H1 (cell line): ENCODE measurements around the gene RPP30. TPM values are rescaled to one million over a fixed set of nuclear protein-coding genes. Genes with fewer than 3 reads are reported as not detected.

Experiments used
- CTCF ChIA-PET: fragments of 300-600 bp; sonication (Branson Sonifier 250); formaldehyde crosslinking; loops from one replicate; lab custom pipeline; 2021; ENCODE audit not compliant: partially characterized antibody; lab: Charles Lee
- POLR2A ChIA-PET: fragments of 300-600 bp; sonication (Branson Sonifier 250); formaldehyde crosslinking; loops from one replicate; lab custom pipeline; 2021; ENCODE audit warnings: inconsistent platforms; ENCODE audit not compliant: partially characterized antibody; lab: Charles Lee
- DNase-seq, 2 experiments: peaks; one replicate each; pipeline versions ENCODE4 v3.0.0 to v3.0.0-alpha.2; 2010 to 2022; ENCODE audit warnings: low spot score in 2 of 2, low read depth in 1 of 2, mixed read lengths in 1 of 2
- FAIRE-seq: peaks from 2 replicates; lab custom pipeline; 2011; peaks lifted over from hg19 to GRCh38; lab: Jason Lieb, UNC
- H2AFZ ChIP-seq: 2 replicates; pipeline ENCODE4 v1.8.1; 2012; ENCODE audit warnings: low read length, inconsistent platforms
- H2AK5ac ChIP-seq: 2 replicates; pipeline ENCODE4 v1.6.1; 2013; ENCODE audit warnings: low read depth, low read length
- H2BK120ac ChIP-seq: replicated peaks from 2 replicates; pipeline ENCODE3; 2013; ENCODE audit warnings: low read depth, low read length, inconsistent platforms
- H2BK12ac ChIP-seq: 2 replicates; pipeline ENCODE4 v1.6.1; 2013; ENCODE audit warnings: low read depth, low read length
- H2BK15ac ChIP-seq: 2 replicates; pipeline ENCODE4 v1.6.1; 2013; ENCODE audit warnings: low read length
- H2BK20ac ChIP-seq: 2 replicates; pipeline ENCODE4 v1.6.1; 2013; ENCODE audit warnings: low read length
- H2BK5ac ChIP-seq: 2 replicates; pipeline ENCODE4 v1.6.1; 2013; ENCODE audit warnings: low read depth, low read length
- H3K14ac ChIP-seq: 2 replicates; pipeline ENCODE4 v1.6.1; 2013; ENCODE audit warnings: inconsistent platforms; ENCODE audit not compliant: insufficient read length
- H3K18ac ChIP-seq: 2 replicates; pipeline ENCODE4 v1.6.1; 2013; ENCODE audit warnings: low read length; ENCODE audit errors: extremely low read depth
- H3K23ac ChIP-seq: 2 replicates; pipeline ENCODE4 v1.6.1; 2013; ENCODE audit warnings: inconsistent platforms; ENCODE audit not compliant: insufficient read length
- H3K23me2 ChIP-seq: 2 replicates; pipeline ENCODE4 v1.6.1; 2013; ENCODE audit warnings: low read depth, low read length
- H3K27ac ChIP-seq: 2 replicates; pipeline ENCODE4 v1.6.1; 2011; ENCODE audit warnings: low read depth, low read length, inconsistent platforms
- H3K27me3 ChIP-seq, 4 experiments: replicated peaks in 1 of 4; 1 replicate in 1 of 4; 2 replicates in 3 of 4; pipeline versions ENCODE4 v1.6.1 to v1.8.1; 2011 to 2013; ENCODE audit warnings: low read length in 3 of 4, mild to moderate bottlenecking in 3 of 4, inconsistent platforms in 2 of 4, mixed read lengths in 2 of 4, moderate library complexity in 1 of 4; ENCODE audit not compliant: control insufficient read depth in 3 of 4, insufficient read depth in 3 of 4; ENCODE audit errors: extremely low read depth in 1 of 4
- H3K36me3 ChIP-seq, 4 experiments: 2 replicates each; pipeline versions ENCODE4 v1.6.1 to v1.8.1; 2011 to 2013; ENCODE audit warnings: mild to moderate bottlenecking in 4 of 4, low read length in 3 of 4, moderate library complexity in 2 of 4, control low read depth in 1 of 4, inconsistent platforms in 1 of 4; ENCODE audit not compliant: insufficient read depth in 4 of 4, control insufficient read depth in 2 of 4
- H3K4ac ChIP-seq: replicated peaks from 2 replicates; pipeline ENCODE3; 2013; ENCODE audit warnings: low read length, low read depth, mixed read lengths, inconsistent platforms; ENCODE audit not compliant: insufficient read length
- H3K4me1 ChIP-seq, 4 experiments: replicated peaks in 1 of 4; 1 replicate in 1 of 4; 2 replicates in 3 of 4; pipeline versions ENCODE4 v1.6.1 to v1.8.1; 2011 to 2013; ENCODE audit warnings: low read length in 3 of 4, inconsistent platforms in 2 of 4, mixed read lengths in 1 of 4; ENCODE audit not compliant: insufficient read depth in 4 of 4, control insufficient read depth in 3 of 4
- H3K4me2 ChIP-seq, 2 experiments: 2 replicates each; pipeline versions ENCODE4 v1.6.1 to v1.8.1; 2011 to 2013; ENCODE audit warnings: low read depth in 2 of 2, low read length in 2 of 2, control low read depth in 1 of 2, inconsistent platforms in 1 of 2, mild to moderate bottlenecking in 1 of 2; ENCODE audit not compliant: insufficient read depth in 1 of 2
- H3K4me3 ChIP-seq, 4 experiments: fragments of 200-600, 300-600 bp in 1 of 4; sonication (generic), shearing (Covaris generic), sonication (Bioruptor Twin) in 1 of 4; 2 replicates each; pipeline versions ENCODE4 v1.5.1 to v1.8.1; 2011 to 2016; ENCODE audit warnings: low read length in 4 of 4, low read depth in 3 of 4, control low read depth in 2 of 4, inconsistent platforms in 2 of 4, mild to moderate bottlenecking in 2 of 4, mixed read lengths in 1 of 4, moderate library complexity in 1 of 4; ENCODE audit not compliant: insufficient read depth in 2 of 4; ENCODE audit errors: extremely low read depth in 1 of 4
- H3K56ac ChIP-seq: replicated peaks from 2 replicates; pipeline ENCODE3; 2013; ENCODE audit warnings: low read depth, mild to moderate bottlenecking, mixed read lengths, low read length, inconsistent platforms; ENCODE audit not compliant: insufficient read length
- H3K79me1 ChIP-seq: 2 replicates; pipeline ENCODE4 v1.6.1; 2013; ENCODE audit warnings: low read depth, low read length, control low read depth
- H3K79me2 ChIP-seq, 2 experiments: 2 replicates each; pipeline versions ENCODE4 v1.6.1 to v1.8.1; 2012 to 2013; ENCODE audit warnings: low read length in 2 of 2, mild to moderate bottlenecking in 2 of 2, inconsistent platforms in 1 of 2; ENCODE audit not compliant: insufficient read depth in 2 of 2, control insufficient read depth in 1 of 2
- H3K9ac ChIP-seq, 4 experiments: replicated peaks in 1 of 4; 1 replicate in 1 of 4; 2 replicates in 3 of 4; pipeline versions ENCODE4 v1.6.1 to v1.8.1; 2011 to 2013; ENCODE audit warnings: low read depth in 3 of 4, low read length in 3 of 4, control low read depth in 2 of 4, mild to moderate bottlenecking in 2 of 4, moderate library complexity in 2 of 4, inconsistent platforms in 1 of 4; ENCODE audit errors: extremely low read depth in 1 of 4
- H3K9me3 ChIP-seq, 2 experiments: 2 replicates each; pipeline versions ENCODE4 v1.6.1 to v1.8.1; 2012 to 2013; ENCODE audit warnings: mild to moderate bottlenecking in 2 of 2, moderate library complexity in 2 of 2, control low read depth in 1 of 2, inconsistent platforms in 1 of 2, low read depth in 1 of 2, low read length in 1 of 2, mixed read lengths in 1 of 2; ENCODE audit not compliant: insufficient read depth in 2 of 2
- H4K20me1 ChIP-seq, 2 experiments: replicated peaks in 1 of 2; 2 replicates each; pipeline versions ENCODE3 to v1.8.1; 2011 to 2013; ENCODE audit warnings: inconsistent platforms in 2 of 2, low read length in 2 of 2, mild to moderate bottlenecking in 1 of 2; ENCODE audit not compliant: insufficient read depth in 2 of 2, control insufficient read depth in 1 of 2
- H4K5ac ChIP-seq: 2 replicates; pipeline ENCODE4 v1.6.1; 2013; ENCODE audit warnings: low read length, low read depth, mixed read lengths, inconsistent platforms; ENCODE audit not compliant: insufficient read length
- H4K8ac ChIP-seq: 2 replicates; pipeline ENCODE4 v1.8.0; 2013; ENCODE audit warnings: mild to moderate bottlenecking, moderate library complexity, low read length, inconsistent platforms; ENCODE audit not compliant: insufficient read depth; ENCODE audit errors: extremely low read depth
- H4K91ac ChIP-seq: replicated peaks from 2 replicates; pipeline ENCODE3; 2013; ENCODE audit warnings: low read length, mixed read lengths, inconsistent platforms; ENCODE audit not compliant: insufficient read length
- BRCA1 ChIP-seq: IDR thresholded peaks from 2 replicates; pipeline ENCODE4 v1.6.1; 2012; ENCODE audit warnings: low read depth, low read length, improper control_type of control experiment
- EZH2 ChIP-seq: fragments of 200-600 bp; sonication (generic); IDR thresholded peaks from 2 replicates; pipeline ENCODE4 v1.7.1; 2012; ENCODE audit warnings: low read depth, mild to moderate bottlenecking, moderate library complexity, low read length, inconsistent platforms; ENCODE audit not compliant: severe bottlenecking
- HDAC6 ChIP-seq: IDR thresholded peaks from one replicate; pipeline ENCODE4 v1.7.1; 2012; ENCODE audit warnings: low read depth, mild to moderate bottlenecking, inconsistent platforms, low read length, moderate library complexity
- JUND ChIP-seq: IDR thresholded peaks from 2 replicates; pipeline ENCODE4 v1.6.1; 2011; ENCODE audit warnings: mild to moderate bottlenecking, improper control_type of control experiment, low read length
- KDM1A ChIP-seq: fragments of 200-600, 300-600 bp; sonication (generic); IDR thresholded peaks from 2 replicates; pipeline ENCODE4 v1.7.1; 2016; ENCODE audit warnings: mild to moderate bottlenecking, low read length, borderline replicate concordance
- KDM4A ChIP-seq: IDR thresholded peaks from one replicate; pipeline ENCODE4 v1.7.1; 2012; ENCODE audit warnings: low read depth, mild to moderate bottlenecking, moderate library complexity, low read length, inconsistent platforms; ENCODE audit not compliant: severe bottlenecking
- KDM5A ChIP-seq: fragments of 200-600 bp; IDR thresholded peaks from 2 replicates; pipeline ENCODE4 v1.7.1; 2012; ENCODE audit warnings: mild to moderate bottlenecking, low read length, inconsistent platforms, mixed read lengths
- SAP30 ChIP-seq: fragments of 300-600 bp; sonication (generic); IDR thresholded peaks from 2 replicates; pipeline ENCODE4 v1.7.1; 2012; ENCODE audit warnings: low read length, moderate library complexity, mild to moderate bottlenecking, inconsistent platforms; ENCODE audit not compliant: insufficient read depth, insufficient replicate concordance
- SIN3A ChIP-seq, 2 experiments: IDR thresholded peaks in 1 of 2; conservative IDR thresholded peaks in 1 of 2; 2 replicates each; pipeline ENCODE4 v1.6.1; 2011 to 2012; ENCODE audit warnings: low read length in 2 of 2, improper control_type of control experiment in 1 of 2, low read depth in 1 of 2, mild to moderate bottlenecking in 1 of 2
- SP4 ChIP-seq: IDR thresholded peaks from 2 replicates; pipeline ENCODE4 v1.6.1; 2012; ENCODE audit warnings: low read length, inconsistent platforms
- TAF7 ChIP-seq: optimal IDR thresholded peaks from 2 replicates; pipeline ENCODE3; 2011; ENCODE audit warnings: low read depth, mild to moderate bottlenecking, inconsistent platforms, low read length, moderate library complexity, borderline replicate concordance
- WGBS, 2 experiments: shearing (Covaris generic) in 1 of 2; methylation state at CpG; one replicate each; pipeline versions ENCODE4 v1.1.6 to v1.1.7; 2013 to 2015; ENCODE audit warnings: low lambda C conversion rate in 2 of 2, mixed read lengths in 2 of 2, inconsistent platforms in 1 of 2, low coverage in 1 of 2, missing lambda C conversion rate in 1 of 2; ENCODE audit not compliant: insufficient replicate concordance in 2 of 2, insufficient coverage in 1 of 2, insufficient read length in 1 of 2; ENCODE audit errors: extremely low coverage in 1 of 2, missing lambda C conversion rate in 1 of 2; 5-methylcytosine and 5-hydroxymethylcytosine counted together
- polyA plus RNA-seq, 7 experiments: library from polyadenylated mRNA; depleted of rRNA in 3 of 7; stranded (reverse) in 5 of 7; unstranded in 2 of 7; fragments of >200 nt in 5 of 7; fragments of 200-250 nt in 2 of 7; gene quantifications; 1 replicate in 5 of 7; 2 replicates in 1 of 7; 4 replicates in 1 of 7; pipeline versions ENCODE4 v1.2.1 to v1.2.3, GENCODE V29; 2011 to 2013; ENCODE audit warnings: missing spikeins in 2 of 7, mixed read lengths in 2 of 7
- total RNA-seq: library from RNA; stranded (reverse); fragmentation: NEBNext Ultra II Directional; extraction: Animal tissue kit (Norgen Biotek cat#: 25700); gene quantifications from 2 replicates; pipeline ENCODE4 v1.2.1, GENCODE V29; 2021

The RPP30 gene
- total and polyA plus RNA-seq, 2 of the 8 experiments (the other 6 are each of a cell fraction or from before 2014, with no cell fraction given): 38.9 to 79.7 TPM

GRCh38 chr10:90856964-90857634 is 14.7 kb upstream of the RPP30 start:
- peak in 1 of 2 experiments; percentile 67 for DNase-seq
- H2BK5ac ChIP-seq: no peak overlapping the region
- TF ChIP-seq TAF7 (no peak), HDAC6 (no peak), JUND (no peak), SP4 (no peak), EZH2 (peak; percentile 70), SAP30 (peak; percentile 30), BRCA1 (no peak), KDM1A (0 out of 2 replicates have a peak, but pooled peaks have one; percentile 44), SIN3A (conservative IDR thresholded peaks at IDR 0.05 in 1 of 2, IDR thresholded peaks at IDR 0.05 in 1 of 2; ENCODE audit: low read depth in 1 of 2, low read length in 2 of 2) (peak in 1 of 2 experiments; percentile 84; a peak in 2 of 4 replicates), KDM4A (peak; percentile 66), KDM5A (no peak)

More at GRCh38 chr10:90856964-90857634, 14.7 kb upstream of the RPP30 start:
- no peak overlapping the region for H3K4ac ChIP-seq
- no peak overlapping the region for H3K56ac ChIP-seq
- no peak overlapping the region for H4K5ac ChIP-seq
- H3K23me2 ChIP-seq: peaks cover 6% of the 10 kb centered on the region; the same call in 1 of the 2 replicates
- no peak overlapping the region for H2BK20ac ChIP-seq
- peaks cover 0 to 3% of the 10 kb centered on the region in 2 experiments; a peak in 1 of 4 replicates for H3K9me3 ChIP-seq
- FAIRE-seq: no peak
- H3K4me1 ChIP-seq: peaks cover 0 to 9% (median 2%) of the 10 kb centered on the region in 4 experiments; a peak in 3 of 7 replicates
- H4K20me1 ChIP-seq: peaks cover 0 to 6% of the 10 kb centered on the region in 2 experiments
- H4K8ac ChIP-seq: peak overlapping the region; percentile 28; the same call in 1 of the 2 replicates
- H3K27ac ChIP-seq: no peak overlapping the region
- H3K79me1 ChIP-seq: no peaks in the 10 kb centered on the region
- peak overlapping the region; percentile 64; the same call in 1 of the 2 replicates for H2AFZ ChIP-seq
- no peak overlapping the region for H2AK5ac ChIP-seq
- peaks cover 1 to 14% (median 8%) of the 10 kb centered on the region in 4 experiments; a peak in 6 of 7 replicates for H3K27me3 ChIP-seq
- H2BK15ac ChIP-seq: no peak overlapping the region
- no peak overlapping the region for H3K23ac ChIP-seq
- H3K9ac ChIP-seq: peak overlapping the region in 2 of 4 experiments; percentile 29 to 39; a peak in 4 of 7 replicates
- H3K14ac ChIP-seq: no peak overlapping the region
- H3K4me3 ChIP-seq: peak overlapping the region; percentile 46 to 93 (median 79)
- WGBS, 2 experiments: 4% methylated on average over 59 of the region's 59 CpGs; no CpG with 5 or more reads in 1 of the 2 experiments
- POLR2A ChIA-PET: interaction anchor here (1.2 to 1.3 kb wide), 2 partner anchors 15 to 44 kb away, joined by 3 to 5 read pairs; partner anchors contain the start of gene RPP30
- H3K36me3 ChIP-seq: peaks cover 0 to 2% (median 0%) of the 10 kb centered on the region in 4 experiments; a peak in 1 of 8 replicates
- H3K18ac ChIP-seq: no peak overlapping the region
- peaks cover 0 to 49% of the 10 kb centered on the region in 2 experiments; a peak in 3 of 4 replicates for H3K79me2 ChIP-seq
- CTCF ChIA-PET: interaction anchor here (0.5 to 2.9 kb wide), 16 partner anchors 9 to 112 kb away, joined by 3 to 24 read pairs (median 4); partner anchors contain the start of gene RPP30
- H4K91ac ChIP-seq: no peak overlapping the region
- H2BK120ac ChIP-seq: no peak overlapping the region
- H2BK12ac ChIP-seq: 0 out of 2 replicates have a peak overlapping the region, but pooled peaks have one; percentile 64
- H3K4me2 ChIP-seq: peak overlapping the region; percentile 76 to 87
